SK-N-SH treated with all-trans-retinoic acid at 6 μM for 48 hours (cell line): Measurements from ENCODE around the gene COX17.

Experiments
- CREB5 ChIP-seq: fragments of 250-450 bp; sonication (Bioruptor Pico); IDR thresholded peaks from 2 replicates; pipeline ENCODE4 v1.5.1; 2020; ENCODE audit warnings: low read depth, mild to moderate bottlenecking, moderate library complexity
- GLIS3 ChIP-seq: fragments of 250-450 bp; sonication (Bioruptor Pico); IDR thresholded peaks from 2 replicates; pipeline ENCODE4 v1.5.0; 2020; ENCODE audit warnings: mild to moderate bottlenecking, moderate library complexity
- PATZ1 ChIP-seq: fragments of 250-450 bp; sonication (Bioruptor Pico); IDR thresholded peaks from 2 replicates; pipeline ENCODE4 v1.8.0; 2020; ENCODE audit warnings: mild to moderate bottlenecking, moderate library complexity, borderline replicate concordance
- RARB ChIP-seq: fragments of 250-450 bp; sonication (Bioruptor Pico); IDR thresholded peaks from 2 replicates; pipeline ENCODE4 v1.8.0; 2021; ENCODE audit warnings: mild to moderate bottlenecking, moderate library complexity
- SNAI2 ChIP-seq: fragments of 250-450 bp; sonication (Bioruptor Pico); IDR thresholded peaks from 2 replicates; pipeline ENCODE4 v1.5.0; 2020; ENCODE audit warnings: mild to moderate bottlenecking, moderate library complexity
- TSHZ2 ChIP-seq: fragments of 250-450 bp; sonication (Bioruptor Pico); IDR thresholded peaks from 2 replicates; pipeline ENCODE4 v1.5.0; 2020; ENCODE audit warnings: mild to moderate bottlenecking, moderate library complexity
- ZFP30 ChIP-seq: fragments of 450-650 bp; formaldehyde crosslinking; IDR thresholded peaks from 2 replicates; pipeline ENCODE4 v1.5.0; 2022; ENCODE audit warnings: mild to moderate bottlenecking, moderate library complexity
- ZNF565 ChIP-seq: fragments of 450-650 bp; formaldehyde crosslinking; conservative IDR thresholded peaks from 2 replicates; pipeline ENCODE4 v1.5.0; 2020; ENCODE audit warnings: low read depth, mild to moderate bottlenecking, moderate library complexity
- ZNF70 ChIP-seq: fragments of 450-650 bp; formaldehyde crosslinking; IDR thresholded peaks from 2 replicates; pipeline ENCODE4 v1.5.0; 2020; ENCODE audit warnings: mild to moderate bottlenecking, moderate library complexity

GRCh38 chr3:119676771-119677640 is at the start of gene COX17:
- TF ChIP-seq TSHZ2 (CRISPR knock-in tag) (no peak), ZFP30 (CRISPR knock-in tag) (no peak), GLIS3 (CRISPR knock-in tag) (no peak), ZNF565 (CRISPR knock-in tag) (no peak), RARB (CRISPR knock-in tag) (no peak), SNAI2 (CRISPR knock-in tag) (no peak), ZNF70 (CRISPR knock-in tag) (no peak), CREB5 (no peak), PATZ1 (no peak)
